GM19468 (cell line): ENCODE results near the gene APOBEC3G.

ENCODE experiments used
- ATAC-seq: cut with Tn5 transposase; IDR thresholded peaks from one replicate; pipeline ENCODE4 v1.9.1; 2021; ENCODE audit warnings: mild to moderate bottlenecking, moderate library complexity, moderate number of reproducible peaks; ENCODE audit not compliant: unreplicated experiment; ENCODE audit errors: extremely low read depth

APOBEC3G gene

DNA sequence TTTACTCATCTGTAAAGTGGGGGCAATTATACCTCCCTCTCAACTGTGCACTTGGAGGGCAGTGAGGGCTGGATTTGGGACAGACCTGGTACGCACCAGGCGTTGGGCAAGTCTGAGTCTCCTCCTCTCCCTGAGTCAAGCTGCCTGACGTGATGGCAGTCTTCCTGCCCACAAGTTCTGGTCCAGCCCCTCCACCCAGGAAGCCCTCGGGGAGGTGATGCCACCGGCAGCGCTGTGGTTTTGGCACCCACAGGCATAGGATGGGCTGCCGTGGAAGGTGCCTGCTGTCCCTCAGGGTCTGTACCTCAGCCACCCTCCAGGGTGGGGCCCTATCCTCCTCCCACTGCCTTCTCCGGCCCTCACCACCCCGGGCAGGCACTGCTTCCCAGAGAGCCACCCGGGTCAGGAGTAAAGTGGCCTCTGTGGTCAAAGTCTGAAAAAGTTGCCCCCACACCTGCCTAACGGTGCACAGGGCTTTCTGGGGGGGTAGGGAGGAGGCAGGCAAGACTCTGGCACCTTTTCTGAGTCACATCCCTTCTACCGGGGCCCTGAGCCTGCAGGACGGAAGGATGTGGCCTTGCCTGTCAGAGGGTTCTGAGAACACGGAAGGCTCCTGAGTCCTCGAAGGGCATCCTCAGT is 13.5 kb downstream of the APOBEC3G start:
- no peak for ATAC-seq

DNA sequence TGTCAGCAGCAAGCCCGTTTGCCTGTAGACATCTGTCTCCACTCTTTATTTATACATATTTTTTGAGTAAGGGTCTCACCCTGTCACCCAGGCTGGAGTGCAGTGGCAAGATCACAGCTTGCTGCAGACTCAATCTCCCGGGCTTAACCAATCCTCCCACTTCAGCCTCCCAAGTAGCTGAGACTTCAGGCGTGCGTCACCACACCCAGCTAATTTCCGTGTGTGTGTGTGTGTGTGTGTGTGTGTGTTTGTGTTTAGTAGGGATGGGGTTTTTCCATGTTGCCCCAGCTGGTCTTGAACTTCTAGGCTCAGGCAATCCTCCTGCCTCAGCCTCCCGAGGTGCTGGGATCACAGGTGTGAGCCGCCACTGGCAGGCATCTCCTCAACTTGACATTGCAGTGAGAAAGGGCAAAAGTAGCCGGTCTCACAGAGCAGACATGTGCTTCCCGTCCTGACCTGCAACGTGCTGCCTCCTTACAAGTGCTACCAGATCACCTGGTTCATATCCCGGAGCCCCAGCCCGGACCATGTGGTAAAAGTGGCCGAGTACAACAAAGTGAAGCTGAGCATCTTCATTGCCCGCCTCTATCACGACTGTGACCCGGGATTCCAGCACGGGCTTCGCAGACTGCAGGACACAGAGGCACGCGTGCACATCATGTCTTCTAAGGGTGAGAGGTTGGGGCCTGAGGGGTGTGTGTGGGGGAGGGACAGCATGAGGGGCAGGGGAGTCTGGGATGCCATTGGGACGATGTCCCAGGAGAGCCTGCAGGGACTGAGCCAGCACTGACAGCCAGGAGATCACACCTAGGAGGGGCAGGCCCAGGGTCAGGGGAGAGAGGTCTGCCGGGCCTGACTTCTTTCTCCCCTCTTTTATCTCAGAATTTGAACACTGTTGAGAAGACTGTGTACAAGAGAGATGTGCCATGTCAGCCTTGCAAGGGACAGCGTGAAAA is 14.3 kb downstream of the APOBEC3G start:
- ATAC-seq: no peak

DNA sequence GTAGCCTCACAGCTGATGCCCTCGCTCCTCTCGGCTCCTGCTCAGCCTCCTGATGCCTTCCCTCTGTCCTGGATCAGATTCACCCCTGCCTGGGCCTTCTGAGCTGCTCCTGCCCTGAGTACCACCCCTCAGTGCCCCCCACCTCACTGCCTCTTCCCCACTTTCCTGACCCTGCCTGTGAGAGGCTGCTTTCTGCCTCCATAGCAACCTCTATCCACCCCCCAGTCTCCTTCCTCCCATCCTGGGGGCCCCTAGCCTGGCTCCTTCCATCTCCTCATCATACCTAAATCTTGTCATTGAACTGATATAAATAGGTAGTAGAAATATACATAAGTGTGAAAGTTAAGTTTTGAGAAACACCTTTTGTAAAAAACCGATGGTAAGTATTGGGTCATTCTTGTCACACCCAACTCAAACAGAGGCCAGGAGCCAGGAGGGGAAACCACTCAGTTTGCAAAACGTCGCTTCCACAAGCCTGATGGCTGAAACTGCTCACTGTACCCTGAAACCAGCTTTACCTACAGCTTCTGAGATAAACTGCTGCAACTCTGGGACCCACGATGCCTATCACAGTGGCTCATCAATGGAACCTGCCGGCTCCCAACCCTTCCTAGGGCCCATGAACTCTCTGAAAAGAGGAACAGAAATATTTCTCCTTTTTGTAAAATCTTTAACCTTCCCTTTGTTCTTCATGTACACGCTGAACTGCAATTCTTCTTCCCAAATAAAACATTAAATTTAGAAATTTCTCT is 15.2 kb downstream of the APOBEC3G start:
- no peak for ATAC-seq

DNA sequence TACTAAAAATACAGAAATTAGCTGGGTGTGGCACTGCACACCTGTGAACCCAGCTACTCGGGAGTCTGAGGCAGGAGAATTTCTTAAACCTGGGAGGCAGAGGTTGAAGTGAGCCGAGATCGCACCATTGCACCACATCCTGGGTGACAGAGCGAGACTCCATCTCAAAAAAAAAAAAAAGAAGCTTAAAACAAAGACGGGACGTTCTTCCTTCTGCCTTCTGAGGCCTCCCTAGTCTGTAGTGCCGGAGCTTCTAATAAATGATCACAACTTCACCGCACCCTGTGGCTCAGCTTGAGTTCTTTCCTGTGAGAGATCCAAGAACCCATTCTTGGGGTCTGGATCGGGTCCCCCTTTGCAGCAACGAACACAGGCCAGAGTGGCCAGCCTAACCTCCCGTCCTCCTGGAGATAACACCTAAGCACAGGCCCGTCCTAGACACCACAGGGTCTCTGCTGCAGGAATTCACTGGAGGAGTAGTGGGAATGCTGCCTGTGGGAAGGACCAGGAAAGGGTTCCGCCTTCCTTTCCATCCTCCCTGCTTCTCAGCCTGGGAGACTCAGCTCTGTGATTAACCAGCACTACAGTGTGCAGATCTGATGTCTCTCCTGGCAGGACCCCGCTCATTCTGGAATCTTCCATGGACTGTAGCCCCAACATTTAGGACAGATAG is 17.8 kb downstream of the APOBEC3G start:
- no peak for ATAC-seq

DNA sequence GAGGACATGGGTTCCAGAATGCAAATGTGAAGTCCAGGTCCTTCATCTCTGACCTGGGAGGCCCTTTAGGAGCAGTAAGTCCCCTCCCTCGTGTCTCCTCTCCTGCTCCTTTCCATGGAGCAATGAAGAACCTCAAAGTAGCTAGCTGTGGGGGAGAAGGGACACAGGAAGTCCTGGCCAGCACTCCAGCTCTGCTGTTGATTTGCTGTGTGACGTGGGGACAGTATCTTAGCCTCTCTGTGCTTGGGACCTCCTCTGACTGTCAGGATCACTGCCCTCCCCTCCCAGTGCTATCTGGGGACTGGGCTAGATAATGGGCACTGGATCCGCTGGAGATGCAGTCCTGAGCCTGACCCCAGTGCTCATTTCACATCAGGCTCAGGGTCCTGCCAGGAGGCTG is 18.9 kb downstream of the APOBEC3G start:
- no peak for ATAC-seq

DNA sequence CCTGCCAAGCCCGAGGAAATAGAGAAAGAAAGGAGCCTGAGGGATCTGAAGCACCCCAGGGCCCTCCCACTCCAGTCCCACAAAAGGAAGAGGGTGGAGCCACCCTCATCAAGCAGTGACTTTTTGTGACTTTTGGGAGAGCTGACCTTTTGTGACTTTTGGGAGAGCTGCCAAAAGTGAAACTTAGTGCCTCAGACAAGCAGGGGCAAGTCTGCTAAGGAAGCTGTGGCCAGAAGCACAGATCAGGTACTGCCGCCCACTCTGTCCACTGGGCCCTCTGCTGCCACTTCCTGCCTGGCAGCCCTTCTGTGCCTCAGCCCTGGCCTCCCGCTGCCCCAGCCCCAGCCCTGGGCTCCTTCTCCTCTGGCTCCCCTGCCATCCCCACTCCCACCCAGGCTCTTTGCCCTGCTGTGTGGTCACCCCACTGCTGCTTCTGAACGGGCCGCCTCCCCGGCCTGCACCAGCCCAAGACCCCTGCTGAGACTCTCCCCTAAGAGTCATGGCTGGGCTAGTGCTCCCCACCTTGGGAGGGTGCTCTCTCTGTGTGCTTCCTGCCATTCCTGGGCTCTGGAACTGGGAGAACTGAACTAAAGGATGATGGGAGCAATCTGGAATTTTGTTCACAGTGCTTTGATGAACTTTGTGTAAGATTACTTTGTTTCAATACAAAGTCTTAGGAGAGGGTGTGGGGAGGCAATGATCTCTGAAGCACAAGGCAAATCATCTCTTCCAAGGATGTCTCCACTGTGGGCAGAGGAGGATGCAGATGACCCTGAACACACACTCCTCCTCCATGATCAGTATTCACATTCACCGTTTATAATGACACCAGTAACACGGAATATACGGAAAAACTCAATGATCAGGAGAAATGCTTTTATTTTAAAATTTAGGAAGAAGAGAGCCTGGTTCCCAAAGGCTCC is 20.3 kb downstream of the APOBEC3G start, which contains the start of gene APOBEC3H:
Gene APOBEC3H (plus strand): TSS at position 147 of the 923 bp plus-strand sequence. CDS start 3,035 bp downstream, outside the sequence.
- ATAC-seq: no peak

DNA sequence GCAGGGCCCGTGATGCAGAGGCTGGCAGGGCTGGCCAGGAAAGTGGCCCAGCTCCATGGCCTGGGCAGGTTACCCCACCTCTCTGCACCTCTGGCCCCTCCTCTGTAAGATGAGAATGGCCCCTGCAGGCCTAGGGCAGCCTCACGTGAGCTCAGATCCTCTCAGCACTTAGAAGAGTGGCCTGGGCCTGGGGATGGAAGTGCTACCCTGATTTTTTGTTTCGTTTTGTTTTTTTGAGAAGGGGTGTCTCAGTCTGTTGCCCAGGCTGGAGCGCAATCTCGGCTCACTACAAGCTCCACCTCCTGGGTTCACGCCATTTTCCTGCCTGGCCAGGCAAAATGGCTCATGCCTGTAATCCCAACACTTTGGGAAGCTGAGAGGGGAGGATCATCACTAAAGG is 21.0 kb downstream of the APOBEC3G start:
- no peak for ATAC-seq

DNA sequence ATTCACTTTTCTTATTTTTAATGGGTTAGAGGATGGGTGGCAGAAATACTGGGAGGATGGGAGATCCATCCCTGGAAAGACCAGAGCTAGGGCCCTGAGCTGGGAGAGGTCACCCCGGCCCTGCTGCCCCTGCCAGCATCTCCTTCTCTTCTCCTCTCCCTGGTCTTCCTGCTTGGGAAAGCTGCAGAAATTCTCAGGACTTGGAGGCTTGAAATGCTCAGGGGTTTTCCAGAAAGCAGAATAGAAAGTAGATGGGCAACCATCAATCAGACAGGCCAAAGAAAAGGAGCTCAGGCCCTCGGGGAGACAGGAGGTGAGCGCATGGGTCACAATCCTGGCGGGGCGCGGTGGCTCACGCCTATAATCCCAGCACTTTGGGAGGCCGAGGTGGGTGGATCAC is 21.5 kb downstream of the APOBEC3G start:
- no peak for ATAC-seq

DNA sequence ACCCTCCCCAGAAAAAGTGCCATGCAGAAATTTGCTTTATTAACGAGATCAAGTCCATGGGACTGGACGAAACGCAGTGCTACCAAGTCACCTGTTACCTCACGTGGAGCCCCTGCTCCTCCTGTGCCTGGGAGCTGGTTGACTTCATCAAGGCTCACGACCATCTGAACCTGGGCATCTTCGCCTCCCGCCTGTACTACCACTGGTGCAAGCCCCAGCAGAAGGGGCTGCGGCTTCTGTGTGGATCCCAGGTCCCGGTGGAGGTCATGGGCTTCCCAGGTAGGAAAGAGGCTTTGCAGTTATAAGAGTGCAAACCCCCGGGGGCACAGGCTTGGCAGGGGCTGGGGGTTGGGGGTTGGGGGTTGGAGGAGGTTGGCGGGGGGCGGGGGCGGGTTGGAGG is 24.2 kb downstream of the APOBEC3G start:
- ATAC-seq: no peak

DNA sequence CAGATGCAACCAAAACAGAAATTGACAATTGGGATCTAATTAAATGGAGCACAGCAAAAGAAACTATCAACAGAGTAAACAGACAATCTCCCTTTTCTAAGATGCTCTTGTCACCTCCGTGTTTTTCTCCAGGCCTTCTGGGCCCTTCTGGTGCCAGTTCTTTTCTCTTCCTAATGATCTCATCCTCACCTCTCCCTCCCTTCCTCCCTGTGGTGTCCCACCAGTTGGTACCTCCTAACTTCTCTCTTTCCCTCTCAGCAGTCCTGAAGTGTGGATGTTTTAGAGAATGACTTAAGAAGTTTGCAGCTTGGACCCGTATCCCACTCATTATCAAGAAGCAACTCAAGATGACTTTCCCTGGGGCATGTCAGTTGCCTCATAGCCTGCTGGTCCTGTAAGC is 26.4 kb downstream of the APOBEC3G start:
- no peak for ATAC-seq

DNA sequence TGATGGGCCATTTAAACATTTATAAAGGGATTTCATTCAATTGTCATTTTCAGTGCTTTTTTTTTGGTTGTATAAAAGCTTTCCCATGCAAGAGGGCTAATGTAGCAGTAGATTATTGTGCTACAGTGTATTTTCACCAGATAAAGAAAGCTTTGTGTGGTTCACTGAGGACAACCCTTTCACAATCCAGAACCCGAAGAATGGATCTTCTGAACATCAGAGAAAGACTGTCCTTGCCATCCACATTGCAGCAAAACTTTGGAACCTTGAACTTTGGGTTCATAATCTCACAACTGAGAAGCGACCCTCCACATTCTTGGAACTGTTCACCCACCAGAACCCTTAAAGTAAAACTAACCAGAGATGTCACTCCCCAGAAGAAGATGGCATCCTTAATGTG is 29.3 kb downstream of the APOBEC3G start:
- ATAC-seq: no peak

DNA sequence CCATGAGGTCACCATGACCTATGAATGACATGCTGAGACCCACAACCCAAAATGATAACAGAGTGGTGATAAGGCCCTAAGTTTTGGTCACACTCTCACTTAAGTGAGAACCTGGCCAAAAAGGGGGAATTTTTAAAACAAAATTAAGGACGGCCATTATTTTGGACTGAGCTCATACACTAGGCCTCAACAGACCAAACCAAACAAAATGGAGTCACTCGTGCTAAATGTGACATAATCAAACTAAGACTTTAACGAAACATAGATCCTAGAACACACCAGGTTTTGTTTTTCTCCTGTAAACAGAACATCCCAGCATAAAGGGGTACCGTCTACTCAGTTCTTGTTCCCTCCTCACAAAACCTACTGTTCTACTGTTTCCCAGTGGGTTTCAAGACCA is 31.4 kb downstream of the APOBEC3G start:
- no peak for ATAC-seq

DNA sequence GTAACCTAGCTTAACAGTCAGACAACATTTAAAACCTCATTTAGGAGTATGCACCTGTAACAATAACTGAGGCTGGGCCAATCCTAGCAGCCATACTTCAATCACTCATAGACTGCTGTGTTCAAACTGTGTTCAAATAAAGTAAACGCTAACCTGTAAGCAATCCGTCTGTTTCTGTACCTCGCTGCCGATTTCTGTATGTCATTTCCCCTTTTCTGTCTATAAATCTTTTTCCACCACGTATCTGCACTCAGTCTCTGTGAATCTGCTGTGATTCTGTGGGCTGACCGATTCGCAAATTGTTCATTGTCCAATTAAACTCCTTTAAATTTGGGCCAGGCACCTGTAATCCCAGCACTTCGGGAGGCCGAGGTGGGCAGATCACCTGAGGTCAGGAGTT is 32.3 kb downstream of the APOBEC3G start:
- no peak for ATAC-seq

DNA sequence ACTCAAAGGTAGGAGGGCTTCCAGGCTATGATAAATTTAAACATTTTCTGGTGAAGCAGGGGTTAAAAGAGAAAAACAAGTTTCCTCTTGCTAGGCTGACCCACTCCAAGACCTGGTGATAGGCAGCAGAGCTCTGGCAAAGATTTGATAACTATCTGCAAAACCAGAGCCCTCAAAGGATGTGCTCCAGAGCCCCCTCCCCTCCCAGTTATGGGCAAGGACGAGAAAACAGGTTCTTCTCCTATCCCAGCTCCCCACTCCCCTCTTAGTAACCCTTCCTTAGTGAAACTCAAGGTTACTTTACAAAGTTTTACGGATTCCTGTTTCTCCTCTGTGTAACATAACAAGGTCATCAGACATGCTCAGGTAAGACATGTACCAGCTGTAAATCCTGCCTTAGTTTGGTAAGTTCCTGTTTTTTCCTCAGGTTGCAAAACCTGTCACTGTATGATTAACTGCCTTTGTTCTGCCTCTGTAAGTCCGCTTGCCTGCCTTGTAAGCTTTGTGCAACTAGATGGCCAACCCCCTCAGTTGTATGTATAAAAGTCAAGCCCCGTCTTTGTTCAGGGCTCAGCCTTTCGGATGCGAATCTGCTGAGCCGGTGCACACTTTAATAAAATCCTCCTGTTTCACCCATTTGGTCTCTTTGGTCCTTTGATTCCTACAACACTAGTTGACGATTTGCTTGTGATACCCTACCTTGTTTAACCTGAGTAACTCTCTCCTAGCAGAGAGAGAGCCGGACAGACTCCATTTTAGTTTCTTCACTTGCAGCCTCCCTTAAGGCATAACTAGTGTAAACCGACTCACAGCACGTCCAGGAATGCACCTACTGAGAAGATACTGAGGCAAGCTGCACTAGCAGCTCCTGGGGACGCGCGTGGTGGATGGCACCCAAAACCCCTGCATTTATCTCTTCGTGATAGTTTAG is 33.8 kb downstream of the APOBEC3G start:
- ATAC-seq: no peak

DNA sequence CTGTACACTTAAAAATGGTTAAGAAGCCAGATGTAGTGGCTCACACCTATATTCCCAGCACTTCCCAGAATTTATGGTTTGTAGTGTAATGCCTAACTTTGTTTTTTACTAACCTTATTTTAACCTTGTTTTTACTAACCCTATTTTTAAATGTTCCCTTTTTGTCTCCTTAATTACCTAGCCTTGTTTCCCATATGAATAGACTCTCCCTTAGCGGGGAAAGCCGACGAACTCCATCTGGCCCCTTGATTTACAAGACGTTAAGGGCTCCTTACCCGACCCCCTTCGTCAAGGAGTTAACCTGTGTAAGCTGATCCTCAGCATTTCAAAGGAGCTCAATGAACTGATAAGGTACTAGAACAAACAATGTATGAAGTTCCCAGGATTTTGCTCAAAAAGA is 37.0 kb downstream of the APOBEC3G start:
- no peak for ATAC-seq

DNA sequence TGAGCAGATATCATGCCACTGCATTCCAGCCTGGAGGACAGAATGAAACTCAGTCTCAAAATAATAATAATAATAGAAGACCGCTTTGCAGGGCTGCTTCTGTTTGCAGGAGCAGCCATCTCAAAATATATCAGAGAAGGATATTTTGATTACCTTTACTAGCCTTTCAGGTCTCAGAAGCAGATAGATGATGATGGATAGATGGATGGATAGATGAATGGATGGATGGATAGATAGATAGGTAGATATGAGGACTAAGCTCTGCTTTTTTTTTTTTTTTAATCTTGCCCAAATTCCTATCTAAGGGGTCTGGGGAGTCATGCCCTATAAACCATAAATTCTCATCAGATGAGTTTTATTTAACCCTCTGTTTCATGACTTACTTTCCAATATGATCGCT is 38.5 kb downstream of the APOBEC3G start:
- ATAC-seq: no peak

DNA sequence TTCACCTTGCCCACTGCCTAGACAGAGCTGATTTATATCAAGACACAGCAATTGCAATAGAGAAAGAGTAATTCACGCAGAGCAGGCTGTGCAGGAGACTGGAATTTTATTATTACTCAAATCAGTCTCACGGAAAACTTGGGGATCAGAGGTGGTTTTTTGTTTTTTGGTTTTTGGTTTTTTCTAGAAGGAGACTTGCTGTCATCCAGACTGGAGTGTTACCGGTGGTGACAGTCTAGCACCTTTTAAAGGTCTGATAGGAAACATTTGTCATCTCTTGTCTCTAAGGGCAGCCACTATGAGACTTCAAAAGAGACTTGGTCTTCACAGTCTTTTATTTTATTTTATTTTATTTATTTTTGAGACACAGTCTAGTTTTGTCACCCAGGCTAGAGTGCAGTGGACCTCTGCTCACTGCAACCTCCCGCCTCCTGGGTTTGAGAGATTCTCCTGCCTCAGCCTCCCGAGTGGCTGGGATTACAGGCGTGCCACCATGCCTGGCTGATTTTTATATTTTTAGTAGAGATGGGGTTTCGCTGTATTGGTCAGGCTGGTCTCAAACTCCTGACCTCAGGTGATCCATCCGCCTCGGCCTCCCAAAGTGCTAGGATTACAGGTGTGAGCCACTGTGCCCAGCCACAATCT is 39.0 kb downstream of the APOBEC3G start:
- ATAC-seq: no peak
